Keratinocyte (primary cell): ENCODE measurements around the gene OR1J1. TPM values are rescaled to one million over a fixed set of nuclear protein-coding genes. Genes with fewer than 3 reads are reported as not detected.

ENCODE experiments used
- DNase-seq: peaks from one replicate; pipeline ENCODE4 v3.0.0-alpha.2; 2011; ENCODE audit warnings: low read depth, missing footprints, low spot score
- FAIRE-seq: peaks from 2 replicates; lab custom pipeline; 2011; peaks lifted over from hg19 to GRCh38; lab: Jason Lieb, UNC
- H2AFZ ChIP-seq: 2 replicates; pipeline ENCODE4 v1.6.0; 2012; ENCODE audit warnings: low read length, control low read depth, inconsistent platforms; ENCODE audit not compliant: control insufficient read depth
- H3K27ac ChIP-seq: 2 replicates; pipeline ENCODE4 v1.5.1; 2011; ENCODE audit warnings: low read length; ENCODE audit not compliant: control insufficient read depth, insufficient read depth
- H3K27me3 ChIP-seq: 3 replicates; pipeline ENCODE4 v1.6.0; 2011; ENCODE audit warnings: low read length; ENCODE audit not compliant: control insufficient read depth, insufficient read depth; ENCODE audit errors: extremely low read depth
- H3K36me3 ChIP-seq, 2 experiments: 2 replicates in 1 of 2; 3 replicates in 1 of 2; pipeline ENCODE4 v1.5.1; 2011; ENCODE audit warnings: low read length in 2 of 2, mild to moderate bottlenecking in 1 of 2; ENCODE audit not compliant: control insufficient read depth in 2 of 2, insufficient read depth in 2 of 2; ENCODE audit errors: extremely low read depth in 1 of 2
- H3K4me1 ChIP-seq: 3 replicates; pipeline ENCODE4 v1.5.1; 2011; ENCODE audit warnings: low read length; ENCODE audit not compliant: control insufficient read depth, insufficient read depth; ENCODE audit errors: extremely low read depth
- H3K4me2 ChIP-seq: 3 replicates; pipeline ENCODE4 v1.6.0; 2011; ENCODE audit warnings: low read depth, low read length; ENCODE audit not compliant: control insufficient read depth, insufficient read depth; ENCODE audit errors: extremely low read depth
- H3K4me3 ChIP-seq, 3 experiments: fragments of 200-600 bp in 1 of 3; sonication (generic) in 1 of 3; 2 replicates in 2 of 3; 3 replicates in 1 of 3; pipeline ENCODE4 v1.5.1; 2011 to 2016; ENCODE audit warnings: low read length in 3 of 3, mild to moderate bottlenecking in 3 of 3, control low read depth in 2 of 3, inconsistent platforms in 1 of 3, low read depth in 1 of 3, mixed read lengths in 1 of 3, mixed run types in 1 of 3, moderate library complexity in 1 of 3; ENCODE audit not compliant: control insufficient read depth in 2 of 3, insufficient read depth in 2 of 3; ENCODE audit errors: extremely low read depth in 1 of 3
- H3K79me2 ChIP-seq: 2 replicates; pipeline ENCODE4 v1.6.0; 2012; ENCODE audit warnings: low read length; ENCODE audit not compliant: control insufficient read depth, insufficient read depth
- H3K9ac ChIP-seq: 3 replicates; pipeline ENCODE4 v1.6.0; 2011; ENCODE audit warnings: low read length; ENCODE audit not compliant: control insufficient read depth, insufficient read depth; ENCODE audit errors: extremely low read depth
- H3K9me1 ChIP-seq: 3 replicates; pipeline ENCODE4 v1.6.0; 2011; ENCODE audit warnings: low read length; ENCODE audit not compliant: control insufficient read depth, insufficient read depth; ENCODE audit errors: extremely low read depth
- H3K9me3 ChIP-seq: 2 replicates; pipeline ENCODE4 v1.5.1; 2012; ENCODE audit warnings: low read depth, low read length; ENCODE audit not compliant: control insufficient read depth
- H4K20me1 ChIP-seq: 3 replicates; pipeline ENCODE4 v1.6.0; 2011; ENCODE audit warnings: low read length; ENCODE audit not compliant: control insufficient read depth, insufficient read depth; ENCODE audit errors: extremely low read depth
- EZH2 ChIP-seq: IDR thresholded peaks from one replicate; pipeline ENCODE4 v1.6.1; 2012; ENCODE audit warnings: inconsistent platforms, mild to moderate bottlenecking, low read length, moderate library complexity
- dilution Hi-C: fragments of 300-500 bp; cut with MboI; formaldehyde crosslinking; loops from one replicate; pipeline ENCODE4 v1.7.0; 2020; ENCODE audit warnings: low sequenced_read_pairs; ENCODE audit not compliant: extremely low pct_ligation_motif_present
- polyA plus RNA-seq, 5 experiments: library from polyadenylated mRNA; depleted of rRNA in 3 of 5; stranded (reverse) in 3 of 5; stranded (forward) in 1 of 5; unstranded in 1 of 5; fragments of >200 nt; gene quantifications; 1 replicate in 1 of 5; 2 replicates in 3 of 5; 3 replicates in 1 of 5; pipeline versions ENCODE4 v1.2.1 to v1.2.3, GENCODE V29; 2011 to 2012; ENCODE audit warnings: missing spikeins in 2 of 5, low read depth in 1 of 5, low replicate concordance in 1 of 5
- TF ChIP-seq, protein P1 (sequence below), 3 experiments: IDR thresholded peaks in 1 of 3; conservative IDR thresholded peaks in 1 of 3; optimal IDR thresholded peaks in 1 of 3; 2 replicates in 2 of 3; 3 replicates in 1 of 3; pipeline versions ENCODE3 to v1.5.1; 2011; ENCODE audit warnings: low read length in 3 of 3, mild to moderate bottlenecking in 3 of 3, moderate library complexity in 2 of 3, control low read depth in 1 of 3, inconsistent platforms in 1 of 3; ENCODE audit not compliant: insufficient read depth in 2 of 3; ENCODE audit errors: extremely low read depth in 1 of 3

Gene OR1J1
- polyA plus RNA-seq, 1 donor (not counting 4 experiments of a cell fraction or from before 2014, with no cell fraction given): not detected

DNA sequence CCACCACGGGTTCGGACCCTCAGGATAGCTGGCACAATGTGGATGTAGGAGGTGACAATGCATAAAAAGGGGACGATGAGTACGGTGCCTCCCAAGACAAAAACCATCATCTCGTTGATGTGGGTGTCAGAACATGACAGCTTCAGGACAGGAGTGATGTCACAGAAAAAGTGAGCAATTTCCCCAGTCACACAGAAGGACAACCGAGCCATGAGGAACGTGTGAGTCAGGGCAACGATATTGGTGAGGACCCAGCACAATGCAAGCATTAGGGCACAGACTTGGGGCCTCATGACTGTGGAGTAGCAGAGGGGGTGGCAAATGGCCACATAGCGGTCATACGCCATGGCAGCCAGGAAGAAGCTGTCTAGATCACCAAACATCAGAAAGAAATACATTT lies 48.9 kb upstream of the OR1J1 start:
- DNase-seq (no peak), FAIRE-seq (no peak)
- peaks cover 3% of the 10 kb centered on the region for H4K20me1 ChIP-seq
- no peak overlapping the region for H3K27ac ChIP-seq
- no peaks in the 10 kb centered on the region for H3K4me1 ChIP-seq
- no peak overlapping the region for H3K4me3 ChIP-seq
- H2AFZ ChIP-seq: no peak overlapping the region
- dilution Hi-C loops: no loop called here
- no peaks in the 10 kb centered on the region for H3K79me2 ChIP-seq
- no peaks in the 10 kb centered on the region for H3K27me3 ChIP-seq
- no peaks in the 10 kb centered on the region for H3K9me1 ChIP-seq
- no peak overlapping the region for H3K9ac ChIP-seq
- H3K36me3 ChIP-seq: no peaks in the 10 kb centered on the region
- TF ChIP-seq EZH2: no peak
- no peak overlapping the region for H3K4me2 ChIP-seq
- no peaks in the 10 kb centered on the region for H3K9me3 ChIP-seq

DNA sequence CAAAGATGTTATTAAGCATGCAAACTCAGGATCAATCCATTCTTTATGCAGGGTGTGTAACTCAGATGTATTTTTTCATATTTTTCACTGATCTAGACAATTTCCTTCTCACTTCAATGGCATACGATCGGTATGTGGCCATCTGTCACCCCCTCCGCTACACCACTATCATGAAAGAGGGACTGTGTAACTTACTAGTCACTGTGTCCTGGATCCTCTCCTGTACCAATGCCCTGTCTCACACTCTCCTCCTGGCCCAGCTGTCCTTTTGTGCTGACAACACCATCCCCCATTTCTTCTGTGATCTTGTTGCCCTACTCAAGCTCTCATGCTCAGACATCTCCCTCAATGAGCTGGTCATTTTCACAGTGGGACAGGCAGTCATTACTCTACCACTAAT lies 41.6 kb upstream of the OR1J1 start:
- no peaks in the 10 kb centered on the region for H3K27me3 ChIP-seq
- no peak overlapping the region for H3K4me3 ChIP-seq
- TF ChIP-seq, protein P1, sequence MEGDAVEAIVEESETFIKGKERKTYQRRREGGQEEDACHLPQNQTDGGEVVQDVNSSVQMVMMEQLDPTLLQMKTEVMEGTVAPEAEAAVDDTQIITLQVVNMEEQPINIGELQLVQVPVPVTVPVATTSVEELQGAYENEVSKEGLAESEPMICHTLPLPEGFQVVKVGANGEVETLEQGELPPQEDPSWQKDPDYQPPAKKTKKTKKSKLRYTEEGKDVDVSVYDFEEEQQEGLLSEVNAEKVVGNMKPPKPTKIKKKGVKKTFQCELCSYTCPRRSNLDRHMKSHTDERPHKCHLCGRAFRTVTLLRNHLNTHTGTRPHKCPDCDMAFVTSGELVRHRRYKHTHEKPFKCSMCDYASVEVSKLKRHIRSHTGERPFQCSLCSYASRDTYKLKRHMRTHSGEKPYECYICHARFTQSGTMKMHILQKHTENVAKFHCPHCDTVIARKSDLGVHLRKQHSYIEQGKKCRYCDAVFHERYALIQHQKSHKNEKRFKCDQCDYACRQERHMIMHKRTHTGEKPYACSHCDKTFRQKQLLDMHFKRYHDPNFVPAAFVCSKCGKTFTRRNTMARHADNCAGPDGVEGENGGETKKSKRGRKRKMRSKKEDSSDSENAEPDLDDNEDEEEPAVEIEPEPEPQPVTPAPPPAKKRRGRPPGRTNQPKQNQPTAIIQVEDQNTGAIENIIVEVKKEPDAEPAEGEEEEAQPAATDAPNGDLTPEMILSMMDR (optimal IDR thresholded peaks at IDR 0.05 in 1 of 3, IDR thresholded peaks at IDR 0.05 in 1 of 3, conservative IDR thresholded peaks at IDR 0.05 in 1 of 3; ENCODE audit: extremely low read depth in 1 of 3, insufficient read depth in 2 of 3, low read length in 3 of 3): no peak
- no peak for TF ChIP-seq EZH2
- H3K4me1 ChIP-seq: no peaks in the 10 kb centered on the region
- no peak overlapping the region for H3K27ac ChIP-seq
- no peaks in the 10 kb centered on the region for H4K20me1 ChIP-seq
- dilution Hi-C loops: loop anchor here (25.0 kb wide), 1 partner anchor 218 kb away; the partner anchor contains the start of gene OR1L6
- no peaks in the 10 kb centered on the region for H3K36me3 ChIP-seq
- no peaks in the 10 kb centered on the region for H3K79me2 ChIP-seq
- H2AFZ ChIP-seq: no peak overlapping the region
- FAIRE-seq (no peak), DNase-seq (no peak)
- no peak overlapping the region for H3K4me2 ChIP-seq
- no peaks in the 10 kb centered on the region for H3K9me3 ChIP-seq
- H3K9ac ChIP-seq: no peak overlapping the region
- H3K9me1 ChIP-seq: no peaks in the 10 kb centered on the region

DNA sequence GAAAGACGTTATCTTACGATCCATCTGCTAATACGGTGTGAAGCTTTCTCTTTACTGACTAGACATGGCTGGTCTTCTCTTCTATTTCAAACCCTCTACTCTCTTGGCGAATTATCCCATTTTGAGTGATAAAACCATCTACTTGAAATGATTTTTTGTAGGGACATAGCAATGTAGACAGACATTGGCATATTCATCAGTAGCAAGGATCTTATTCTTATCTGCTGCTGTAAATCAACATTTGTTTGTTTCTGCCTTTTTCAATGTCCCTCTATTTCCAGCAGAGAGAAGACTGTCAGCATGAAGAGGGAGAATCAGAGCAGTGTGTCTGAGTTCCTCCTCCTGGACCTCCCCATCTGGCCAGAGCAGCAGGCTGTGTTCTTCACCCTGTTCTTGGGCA lies 41.1 kb upstream of the OR1J1 start, which contains the start of gene OR1J4:
Gene OR1J4, plus strand, starts transcription at position 301 of the 400 bp plus-strand sequence. Its CDS starts 0 bp downstream, at position 301.
- no peaks in the 10 kb centered on the region for H3K36me3 ChIP-seq
- no peaks in the 10 kb centered on the region for H3K79me2 ChIP-seq
- H2AFZ ChIP-seq: no peak within 1 kb of the TSS
- H3K9ac ChIP-seq: no peak within 1 kb of the TSS
- dilution Hi-C loops: loop anchor here (25.0 kb wide), 1 partner anchor 218 kb away; the partner anchor contains the start of gene OR1L6
- no peak within 1 kb of the TSS for H3K4me2 ChIP-seq
- TF ChIP-seq, protein P1 (optimal IDR thresholded peaks at IDR 0.05 in 1 of 3, IDR thresholded peaks at IDR 0.05 in 1 of 3, conservative IDR thresholded peaks at IDR 0.05 in 1 of 3; ENCODE audit: extremely low read depth in 1 of 3, insufficient read depth in 2 of 3, low read length in 3 of 3): no peak
- no peak for TF ChIP-seq EZH2
- no peak within 1 kb of the TSS for H3K4me3 ChIP-seq
- no peak for DNase-seq
- no peaks in the 10 kb centered on the region for H3K9me1 ChIP-seq
- no peaks in the 10 kb centered on the region for H4K20me1 ChIP-seq
- H3K4me1 ChIP-seq: no peaks in the 10 kb centered on the region
- no peak within 1 kb of the TSS for H3K27ac ChIP-seq
- H3K9me3 ChIP-seq: no peaks in the 10 kb centered on the region
- no peak for FAIRE-seq
- H3K27me3 ChIP-seq: no peaks in the 10 kb centered on the region
